Embryonic facial prominence (tissue), 1 donor: Measurements from ENCODE around the gene KIAA2012.
"Not testable (repeated sequence)": the region's sequence is repeated elsewhere in the genome, so short reads cannot be mapped to it uniquely, and the experiment has no call there.

Source experiments
- DNase-seq: peaks from one replicate; pipeline ENCODE4 v3.0.0-alpha.2; 2016; ENCODE audit errors: extremely low spot score

Gene KIAA2012

GRCh38 chr2:202116691-202117090 lies 43.6 kb downstream of the KIAA2012 start:
- no peak for DNase-seq

DNA sequence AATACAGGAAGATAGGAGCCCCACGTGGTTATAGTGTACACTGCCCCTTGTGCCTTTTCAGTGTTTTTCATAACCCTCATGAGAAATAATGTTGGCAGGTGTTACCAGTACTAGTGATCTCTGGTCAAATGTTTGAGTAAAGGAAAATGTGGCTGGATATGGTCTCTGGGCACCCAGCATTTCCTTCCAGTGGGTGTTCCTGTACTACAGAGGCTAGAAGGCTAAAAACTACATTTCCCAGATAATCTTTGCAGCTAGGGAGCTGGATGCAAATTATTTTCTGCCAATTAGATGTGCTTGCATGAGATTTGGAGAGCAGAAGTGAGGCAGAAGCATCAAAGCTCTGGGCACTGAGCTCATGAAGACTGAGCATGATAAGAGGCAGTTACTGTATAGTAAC lies 45.1 kb downstream of the KIAA2012 start:
- no peak for DNase-seq

DNA sequence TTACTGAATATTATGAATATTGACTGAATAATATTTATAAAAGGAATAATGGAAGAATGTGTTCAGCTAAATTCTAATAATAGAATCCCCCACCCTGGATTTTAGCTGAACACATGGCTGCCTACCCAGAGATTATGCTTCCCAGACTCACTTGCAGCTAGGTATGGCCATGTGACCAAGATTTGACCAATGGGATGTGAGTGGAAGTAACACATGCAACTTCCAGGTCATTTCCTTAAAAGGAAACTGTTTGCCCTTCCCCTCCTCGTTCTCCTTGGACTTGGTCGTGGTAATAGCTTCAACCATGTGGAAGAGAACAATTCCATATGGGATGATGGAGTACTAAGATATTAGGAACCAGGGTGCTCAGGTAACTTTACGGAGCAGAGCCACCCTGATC lies 47.8 kb downstream of the KIAA2012 start:
- no peak for DNase-seq

DNA sequence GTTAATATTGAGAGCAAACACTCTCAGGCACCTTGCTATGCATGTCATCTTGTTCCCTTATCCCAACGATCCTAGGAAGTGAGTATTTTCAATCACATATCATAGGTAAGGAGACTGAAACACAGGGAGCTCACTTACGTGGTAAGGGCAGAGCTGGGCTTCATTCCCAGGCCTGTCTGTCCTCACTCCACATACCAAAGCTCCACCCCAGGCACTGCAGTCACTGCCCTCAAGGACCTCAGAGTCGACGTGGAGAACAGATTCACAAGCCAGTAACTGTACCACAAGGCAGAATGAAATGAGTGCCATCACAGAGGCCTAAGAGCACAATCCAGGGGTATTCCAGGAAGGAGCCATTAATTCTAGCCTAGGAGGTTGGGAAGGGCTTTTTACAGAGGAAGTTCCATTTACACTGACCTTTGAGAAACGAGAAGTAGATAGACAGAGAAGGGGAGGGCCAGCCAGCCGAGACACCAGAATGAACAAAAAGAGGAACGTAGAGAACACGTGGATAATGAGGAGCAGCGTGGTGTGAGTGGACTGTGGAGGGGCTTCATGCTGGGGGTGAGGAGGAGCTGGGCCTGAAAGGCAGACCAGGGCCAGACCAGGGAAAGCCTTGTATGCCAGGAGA lies 48.6 kb downstream of the KIAA2012 start:
- DNase-seq = no peak

DNA sequence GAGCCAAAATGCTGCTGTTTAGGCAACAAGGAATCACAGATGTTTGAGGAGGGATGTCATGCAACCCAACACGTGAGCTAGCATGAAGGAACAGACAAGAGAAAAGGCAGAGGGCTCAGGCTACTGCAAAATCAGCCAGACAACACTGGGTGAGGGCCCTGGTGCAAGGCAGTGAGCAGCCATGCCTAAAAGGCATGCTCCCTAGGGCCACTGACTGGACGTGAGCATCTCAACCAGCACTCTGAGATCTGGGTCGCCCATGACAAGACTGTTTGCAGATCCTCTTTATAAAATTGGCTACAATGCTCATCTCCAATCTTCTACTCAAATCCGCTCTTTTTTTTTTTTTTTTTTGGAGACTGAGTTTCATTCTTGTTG lies 49.1 kb downstream of the KIAA2012 start:
- DNase-seq = no peak

- no peak for DNase-seq
Measured at GRCh38 chr2:202122980-202123720, 50.1 kb downstream of the KIAA2012 start.

- no peak for DNase-seq
Measured at GRCh38 chr2:202124286-202124685, 51.2 kb downstream of the KIAA2012 start.

GRCh38 chr2:202127687-202128331 lies 54.8 kb downstream of the KIAA2012 start:
- no peak for DNase-seq

DNA sequence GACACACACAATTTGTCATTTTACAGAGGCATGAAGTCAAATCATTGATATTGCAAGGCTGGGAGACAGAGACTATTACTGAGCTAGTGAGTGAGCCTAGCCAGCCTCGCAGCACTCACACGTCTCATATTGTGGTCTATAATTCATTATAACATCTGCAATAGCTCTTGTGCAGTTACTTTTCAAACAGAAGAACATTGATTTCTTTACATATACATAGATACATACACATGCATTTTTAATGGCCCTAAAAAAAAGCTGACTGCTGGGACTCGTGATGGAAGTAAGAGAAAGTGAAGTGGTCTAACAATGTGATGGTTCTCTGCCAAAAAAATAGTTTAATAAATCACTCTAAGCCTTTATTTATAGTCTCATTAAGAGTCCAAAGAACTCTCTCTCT lies 56.8 kb downstream of the KIAA2012 start:
- no peak for DNase-seq

- no peak for DNase-seq
Measured at GRCh38 chr2:202133200-202133908, 60.3 kb downstream of the KIAA2012 start.

DNA sequence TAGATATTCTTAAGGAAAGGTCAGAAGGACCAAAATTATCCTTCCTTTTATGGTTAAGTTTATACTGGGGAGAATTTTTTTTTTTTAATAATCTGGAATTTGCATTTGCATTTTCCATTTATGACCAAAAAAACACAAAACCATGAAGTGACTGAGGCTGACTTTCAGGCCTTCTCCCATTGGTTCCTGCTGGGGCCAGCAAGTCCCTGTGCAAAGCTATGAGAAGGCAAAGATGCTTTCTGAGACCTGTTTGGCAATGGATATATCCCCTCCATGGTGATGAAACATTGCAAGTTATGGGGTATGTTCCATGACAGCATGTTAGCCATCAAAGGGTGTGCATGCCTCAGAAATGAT lies 60.8 kb downstream of the KIAA2012 start:
- no peak for DNase-seq

GRCh38 chr2:202135091-202135874 lies 62.2 kb downstream of the KIAA2012 start:
- no peak for DNase-seq

DNA sequence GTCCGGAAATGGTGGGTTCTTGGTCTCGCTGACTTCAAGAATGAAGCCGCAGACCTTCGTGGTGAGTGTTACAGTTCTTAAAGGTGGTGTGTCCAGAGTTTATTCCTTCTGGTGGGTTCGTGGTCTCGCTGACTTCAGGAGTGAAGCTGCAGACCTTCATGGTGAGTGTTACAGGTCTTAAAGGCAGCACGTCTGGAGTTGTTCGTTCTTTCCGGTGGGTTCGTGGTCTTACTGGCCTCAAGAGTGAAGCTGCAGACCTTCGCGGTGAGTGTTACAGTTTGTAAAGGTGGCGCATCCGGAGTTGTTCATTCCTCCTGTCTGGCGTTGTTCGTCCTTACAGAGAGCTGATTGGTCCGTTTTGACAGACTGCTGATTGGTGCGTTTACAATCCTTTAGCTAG lies 63.0 kb downstream of the KIAA2012 start:
- not testable (repeated sequence) for DNase-seq

DNA sequence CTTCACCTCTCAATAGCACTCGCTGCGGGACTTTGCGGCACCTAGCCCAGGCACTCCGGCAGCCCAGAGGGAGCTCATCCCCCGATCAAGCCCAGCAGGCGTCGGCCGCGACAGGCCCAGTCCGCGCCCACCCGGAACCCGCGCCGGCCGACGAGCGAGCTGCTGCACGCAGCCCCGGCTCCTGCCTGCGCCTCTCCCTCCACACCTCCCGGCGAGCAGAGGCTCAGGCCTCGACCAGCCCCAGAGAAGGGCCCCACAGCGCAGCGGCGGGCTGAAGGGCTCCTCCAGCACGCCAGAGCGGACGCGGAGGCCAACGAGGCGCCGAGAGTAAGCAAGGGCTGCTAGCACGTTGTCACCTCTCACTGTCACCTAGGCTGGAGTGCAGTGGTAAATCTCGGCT lies 63.5 kb downstream of the KIAA2012 start:
- DNase-seq = no peak

DNA sequence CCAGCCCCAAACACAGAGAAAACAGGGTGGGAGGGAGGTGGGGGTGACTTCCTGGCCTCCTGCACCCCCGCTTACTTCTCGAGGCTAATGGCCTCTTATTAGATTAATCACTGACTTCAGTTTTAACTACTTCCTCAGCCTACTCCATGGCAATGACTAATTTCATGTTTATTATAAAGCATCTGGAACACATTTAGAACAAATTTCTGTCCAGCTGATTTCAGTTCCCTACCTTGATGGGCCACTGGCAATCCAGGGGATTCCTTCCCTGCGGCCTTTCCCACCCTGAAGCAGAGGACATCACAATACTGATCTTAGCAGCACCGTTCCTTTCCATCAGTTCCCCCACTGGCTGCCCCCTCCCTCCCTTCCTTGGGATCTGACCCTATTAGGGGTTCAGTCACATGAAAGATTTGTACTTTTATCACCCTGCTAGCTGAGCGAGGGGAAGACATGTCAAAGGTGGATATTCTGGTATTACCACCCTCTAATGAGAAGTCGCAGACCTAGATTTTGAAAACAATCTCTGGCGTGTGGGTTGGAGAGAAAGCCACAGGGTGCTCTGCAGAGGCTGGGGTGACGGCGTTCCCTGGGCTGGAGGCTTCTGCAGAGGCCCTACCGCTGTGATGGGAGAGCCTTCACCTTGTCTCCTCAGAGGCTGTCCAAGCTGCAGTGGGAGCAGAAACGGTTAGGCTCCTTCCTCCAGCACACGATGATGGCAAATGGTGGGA lies 67.6 kb downstream of the KIAA2012 start:
- no peak for DNase-seq

DNA sequence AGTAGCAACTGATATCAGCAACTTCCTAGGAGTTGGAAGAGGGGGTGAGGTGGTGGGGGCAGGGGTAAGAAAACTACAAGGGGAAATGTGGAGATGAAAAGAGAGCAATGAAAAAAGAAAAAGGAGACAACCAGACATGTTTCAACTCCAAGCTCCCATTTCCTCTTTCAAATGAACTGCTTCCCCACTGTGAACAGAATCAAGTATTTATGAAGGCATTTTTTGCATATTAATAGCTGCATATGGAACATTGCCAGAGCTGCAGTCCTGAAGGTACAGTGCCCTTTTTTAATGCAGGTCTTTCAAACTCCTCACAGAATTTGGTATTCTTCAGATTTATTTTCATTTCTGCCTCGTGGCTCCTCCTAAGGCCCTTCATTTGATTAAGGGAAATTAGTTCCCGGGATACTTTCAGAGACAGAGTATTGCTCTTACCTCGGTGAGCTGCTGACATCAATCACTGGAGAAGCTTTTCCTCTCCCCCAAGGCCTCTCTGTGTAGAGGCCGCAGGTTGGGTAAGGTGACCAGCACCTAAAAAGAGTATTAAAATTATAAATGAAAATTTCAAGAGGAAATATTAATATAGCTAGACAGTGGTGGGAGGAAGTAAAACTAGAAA lies 68.4 kb downstream of the KIAA2012 start:
- DNase-seq = no peak

DNA sequence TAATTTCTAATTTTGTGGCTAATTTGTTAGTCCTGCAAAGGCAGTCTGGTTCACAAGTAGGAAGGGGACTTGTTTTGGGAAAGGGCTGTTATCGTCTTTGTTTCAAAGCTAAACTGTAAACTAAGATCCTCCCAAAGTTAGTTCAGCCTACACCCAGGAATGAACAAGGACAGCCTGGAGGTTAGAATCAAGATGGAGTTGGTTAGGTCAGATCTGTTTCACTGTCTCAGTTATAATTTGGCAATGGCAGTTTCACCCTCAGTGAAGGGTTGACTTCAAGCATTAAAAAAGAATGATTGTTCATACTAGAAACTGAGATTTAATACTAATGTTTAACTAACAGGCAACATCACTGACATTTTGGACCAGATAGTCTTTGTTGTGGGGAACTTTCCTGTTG lies 69.5 kb downstream of the KIAA2012 start:
- DNase-seq = no peak

DNA sequence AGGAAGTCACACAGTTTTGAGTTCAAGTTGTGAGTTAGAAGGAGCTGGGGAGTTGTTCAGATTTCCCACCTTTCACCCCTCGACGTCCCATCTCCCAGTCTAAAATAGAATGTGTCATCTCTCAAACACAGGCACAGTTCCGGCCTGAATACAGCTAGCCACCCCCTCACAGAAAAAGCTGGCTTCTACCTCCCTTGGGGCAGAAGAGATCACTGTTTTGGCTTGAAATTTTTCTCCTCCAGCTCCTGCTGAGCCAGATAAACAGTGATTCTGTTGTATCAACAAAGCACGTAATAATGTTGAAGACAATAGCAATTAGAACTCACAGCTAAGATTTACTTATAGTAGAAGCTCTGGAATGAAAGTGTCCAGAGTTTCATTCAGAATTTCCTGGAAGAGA lies 74.7 kb downstream of the KIAA2012 start:
- DNase-seq = no peak

GRCh38 chr2:202148515-202149154 lies 75.6 kb downstream of the KIAA2012 start:
- DNase-seq = no peak

DNA sequence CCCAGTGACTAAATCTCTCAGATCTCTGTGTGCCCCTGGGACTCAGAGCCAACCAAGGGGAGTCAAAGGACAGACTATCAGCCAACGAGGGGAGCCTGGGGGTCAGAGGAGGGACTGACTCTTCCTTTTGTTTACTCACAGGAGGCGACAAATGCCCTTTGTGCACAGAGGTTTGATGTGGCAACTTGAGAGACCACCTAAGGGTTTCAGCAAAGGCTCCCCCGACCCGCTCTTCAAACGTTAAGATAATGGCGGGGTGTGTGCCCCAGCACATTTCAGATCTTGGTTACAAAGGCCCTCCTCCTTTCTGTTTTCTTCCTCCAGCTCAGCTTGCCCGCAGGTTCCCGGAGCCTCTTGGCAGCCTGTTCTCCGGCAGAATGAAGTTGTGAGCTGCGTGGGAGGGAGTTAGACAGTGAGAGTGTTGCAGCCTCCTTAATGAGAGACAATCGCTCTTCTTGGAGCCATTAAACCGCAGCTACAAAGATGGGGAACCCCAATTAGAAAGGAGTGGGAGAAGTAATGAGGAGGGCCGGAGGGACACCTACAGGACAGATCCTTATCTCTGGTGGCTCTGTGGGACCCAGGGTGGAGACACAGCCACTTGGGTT lies 76.2 kb downstream of the KIAA2012 start:
- no peak for DNase-seq
